ENCODE results near the gene NUCB1. TPM values are rescaled to one million over a fixed set of nuclear protein-coding genes. Genes with fewer than 3 reads are reported as not detected.
"Not testable (repeated sequence)": the region's sequence is repeated elsewhere in the genome, so short reads cannot be mapped to it uniquely, and the experiment has no call there.

NUCB1 gene
- total RNA-seq, 1 donor from 2014 or later, result 42.6 TPM

- no peak for DNase-seq
Observed at GRCh38 chr19:48874303-48875135, 25.6 kb upstream of the NUCB1 start.

GRCh38 chr19:48876043-48876981 is 23.8 kb upstream of the NUCB1 start:
- not testable (repeated sequence) for DNase-seq

GRCh38 chr19:48877855-48878195 is 22.3 kb upstream of the NUCB1 start:
- no peak for DNase-seq

- no peak for DNase-seq
Observed at GRCh38 chr19:48878196-48879024, 21.7 kb upstream of the NUCB1 start.

GRCh38 chr19:48879025-48879637 is 21.0 kb upstream of the NUCB1 start:
- no peak for DNase-seq

- DNase-seq, result not testable (repeated sequence)
Observed at GRCh38 chr19:48879696-48880095, 20.4 kb upstream of the NUCB1 start.

- no peak for DNase-seq
Observed at GRCh38 chr19:48881741-48882657, 18.1 kb upstream of the NUCB1 start.

GRCh38 chr19:48883726-48884125 is 16.4 kb upstream of the NUCB1 start:
- DNase-seq, result no peak

GRCh38 chr19:48887861-48888612 is 12.1 kb upstream of the NUCB1 start:
- no peak for DNase-seq

GRCh38 chr19:48889496-48889895 is 10.6 kb upstream of the NUCB1 start:
- not testable (repeated sequence) for DNase-seq

- no peak for DNase-seq
Observed at GRCh38 chr19:48890551-48890950, 9.6 kb upstream of the NUCB1 start.

- no peak for DNase-seq
Observed at GRCh38 chr19:48895226-48895625, 4.9 kb upstream of the NUCB1 start.

GRCh38 chr19:48896191-48896720 is 3.9 kb upstream of the NUCB1 start:
- peak; percentile 26 for DNase-seq

GRCh38 chr19:48897181-48897580 is 2.9 kb upstream of the NUCB1 start:
- DNase-seq, result no peak

GRCh38 chr19:48899386-48899749 is 744 bp upstream of the NUCB1 start:
- DNase-seq, result not testable (repeated sequence)

- DNase-seq, result no peak
Observed at GRCh38 chr19:48900477-48901406, 630 bp downstream of the NUCB1 start.

GRCh38 chr19:48902291-48902690 is 2.2 kb downstream of the NUCB1 start:
- DNase-seq, result not testable (repeated sequence)

- not testable (repeated sequence) for DNase-seq
Observed at GRCh38 chr19:48903788-48904187, 3.7 kb downstream of the NUCB1 start.

- DNase-seq, result no peak
Observed at GRCh38 chr19:48905664-48906063, 5.6 kb downstream of the NUCB1 start.

Data from occipital lobe (tissue), 2 donors.